CD4-positive, alpha-beta T cell (primary cell): Measurements from ENCODE around the gene RHNO1. TPM values are rescaled to one million over a fixed set of nuclear protein-coding genes. Genes with fewer than 3 reads are reported as not detected.

Experiments used
- ATAC-seq: fragments of 200-7000 bp; cut with Tn5 transposase; one replicate; pipeline ENCODE4 v1.10.0; 2022; ENCODE audit warnings: mild to moderate bottlenecking; ENCODE audit not compliant: poor library complexity
- CTCF ChIA-PET: fragments of 350-600 bp; sonication (Branson Sonifier 250); formaldehyde crosslinking; loops from one replicate; lab custom pipeline; 2021; ENCODE audit warnings: antibody characterized with exemption, inconsistent platforms; lab: Charles Lee
- POLR2A ChIA-PET: fragments of 350-600 bp; sonication (Branson Sonifier 250); formaldehyde crosslinking; loops from one replicate; lab custom pipeline; 2021; ENCODE audit warnings: antibody characterized with exemption, inconsistent platforms; lab: Charles Lee
- DNase-seq, 14 experiments: peaks; one replicate each; pipeline ENCODE4 v3.0.0-alpha.2; 2013 to 2020; ENCODE audit warnings: mixed read lengths in 2 of 14
- H3K27ac ChIP-seq, 2 donors: one replicate each; pipeline versions ENCODE4 v1.5.1 to v1.7.0; 2013; ENCODE audit warnings: low read length in 2 of 2, low read depth in 1 of 2, mild to moderate bottlenecking in 1 of 2
- H3K27me3 ChIP-seq, 2 experiments: 1 replicate in 1 of 2; 2 replicates in 1 of 2; pipeline versions ENCODE4 v1.6.1 to v1.7.0; 2013; ENCODE audit warnings: low read length in 2 of 2, control low read depth in 1 of 2, mild to moderate bottlenecking in 1 of 2, moderate library complexity in 1 of 2; ENCODE audit not compliant: insufficient read depth in 2 of 2, control insufficient read depth in 1 of 2
- H3K36me3 ChIP-seq: one replicate; pipeline ENCODE4 v1.6.1; 2013; ENCODE audit warnings: low read length, control low read depth; ENCODE audit not compliant: insufficient read depth
- H3K4me1 ChIP-seq: one replicate; pipeline ENCODE4 v1.6.1; 2013; ENCODE audit warnings: low read length, control low read depth; ENCODE audit not compliant: insufficient read depth
- H3K4me3 ChIP-seq: one replicate; pipeline ENCODE4 v1.5.1; 2013; ENCODE audit warnings: mild to moderate bottlenecking, low read length, moderate library complexity
- H3K9me3 ChIP-seq, 2 experiments: 1 replicate in 1 of 2; 2 replicates in 1 of 2; pipeline versions ENCODE4 v1.6.1 to v1.7.0; 2013; ENCODE audit warnings: low read length in 2 of 2, mild to moderate bottlenecking in 2 of 2, control low read depth in 1 of 2, moderate library complexity in 1 of 2; ENCODE audit not compliant: control insufficient read depth in 1 of 2, insufficient read depth in 1 of 2
- H3K27ac Mint-ChIP-seq: one replicate; pipeline ENCODE4 v1.8.0; 2020; ENCODE audit warnings: mixed read lengths
- H3K27me3 Mint-ChIP-seq: one replicate; pipeline ENCODE4 v1.8.0; 2021; ENCODE audit warnings: mixed read lengths
- H3K36me3 Mint-ChIP-seq: one replicate; pipeline ENCODE4 v1.8.0; 2021; ENCODE audit warnings: low read depth, mixed read lengths
- H3K4me1 Mint-ChIP-seq: one replicate; pipeline ENCODE4 v1.8.0; 2021; ENCODE audit warnings: low read depth, mixed read lengths
- H3K4me3 Mint-ChIP-seq: one replicate; pipeline ENCODE4 v1.8.0; 2020; ENCODE audit warnings: mild to moderate bottlenecking, mixed read lengths
- H3K9me3 Mint-ChIP-seq: one replicate; pipeline ENCODE4 v1.8.0; 2020; ENCODE audit warnings: mixed read lengths
- intact Hi-C, 2 experiments: fragments of 100-400 bp; cut with DNase I in 1 of 2; cut with micrococcal nuclease in 1 of 2; formaldehyde crosslinking; loops; one replicate each; pipeline versions ENCODE4 v1.15.1 to v1.9.0; 2023 to 2025; cut with DNase I, micrococcal nuclease
- total RNA-seq, 174 experiments: library from RNA in 2 of 174; stranded (reverse) in 2 of 174; gene quantifications; one replicate each; pipeline ENCODE4 v1.2.3 and lab custom pipeline; 2021 to 2026
- TF ChIP-seq, protein P1 (sequence below): fragments of 200-600 bp; IDR thresholded peaks from one replicate; pipeline ENCODE4 v1.8.0; 2022; ENCODE audit warnings: antibody characterized with exemption, mild to moderate bottlenecking

RHNO1 gene
- total RNA-seq, 2 experiments from 2014 or later, result 26.5 to 31.3 TPM

DNA sequence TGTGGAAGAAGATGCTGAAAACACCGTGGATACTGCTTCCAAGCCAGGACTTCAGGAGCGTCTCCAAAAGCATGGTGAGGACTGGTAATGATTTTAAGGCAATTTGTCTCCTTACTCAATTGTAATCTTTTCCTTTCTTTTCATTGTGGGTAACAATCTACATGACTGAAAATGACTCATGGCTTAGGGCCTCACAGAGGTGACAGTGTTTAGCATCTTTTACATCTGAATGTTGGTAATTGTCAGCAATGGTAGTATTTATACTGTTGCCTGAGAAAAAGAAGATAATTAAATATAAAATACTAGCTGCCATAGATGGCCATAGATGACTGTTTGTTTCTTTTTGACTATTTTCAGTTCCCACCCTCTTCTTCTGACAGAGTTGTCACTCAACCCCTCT, 45.3 kb downstream of the RHNO1 start:
- peaks cover 49% of the 10 kb centered on the region for H3K36me3 Mint-ChIP-seq
- no peaks in the 10 kb centered on the region for H3K9me3 Mint-ChIP-seq
- peaks cover 6% of the 10 kb centered on the region for H3K36me3 ChIP-seq
- no peak overlapping the region for H3K27ac Mint-ChIP-seq
- H3K27me3 ChIP-seq, result no peaks in the 10 kb centered on the region
- DNase-seq, result no peak
- H3K4me3 Mint-ChIP-seq, result no peak overlapping the region
- no peaks in the 10 kb centered on the region for H3K9me3 ChIP-seq
- no peak for ATAC-seq
- intact Hi-C loops, result no loop called here
- H3K4me1 ChIP-seq, result no peaks in the 10 kb centered on the region
- ChIA-PET POLR2A (no interaction called here), CTCF (no interaction called here)
- TF ChIP-seq, protein P1, sequence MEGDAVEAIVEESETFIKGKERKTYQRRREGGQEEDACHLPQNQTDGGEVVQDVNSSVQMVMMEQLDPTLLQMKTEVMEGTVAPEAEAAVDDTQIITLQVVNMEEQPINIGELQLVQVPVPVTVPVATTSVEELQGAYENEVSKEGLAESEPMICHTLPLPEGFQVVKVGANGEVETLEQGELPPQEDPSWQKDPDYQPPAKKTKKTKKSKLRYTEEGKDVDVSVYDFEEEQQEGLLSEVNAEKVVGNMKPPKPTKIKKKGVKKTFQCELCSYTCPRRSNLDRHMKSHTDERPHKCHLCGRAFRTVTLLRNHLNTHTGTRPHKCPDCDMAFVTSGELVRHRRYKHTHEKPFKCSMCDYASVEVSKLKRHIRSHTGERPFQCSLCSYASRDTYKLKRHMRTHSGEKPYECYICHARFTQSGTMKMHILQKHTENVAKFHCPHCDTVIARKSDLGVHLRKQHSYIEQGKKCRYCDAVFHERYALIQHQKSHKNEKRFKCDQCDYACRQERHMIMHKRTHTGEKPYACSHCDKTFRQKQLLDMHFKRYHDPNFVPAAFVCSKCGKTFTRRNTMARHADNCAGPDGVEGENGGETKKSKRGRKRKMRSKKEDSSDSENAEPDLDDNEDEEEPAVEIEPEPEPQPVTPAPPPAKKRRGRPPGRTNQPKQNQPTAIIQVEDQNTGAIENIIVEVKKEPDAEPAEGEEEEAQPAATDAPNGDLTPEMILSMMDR, result no peak
- H3K4me3 ChIP-seq, result no peak overlapping the region
- no peak overlapping the region for H3K27ac ChIP-seq
- H3K27me3 Mint-ChIP-seq, result no peaks in the 10 kb centered on the region
- H3K4me1 Mint-ChIP-seq, result no peaks in the 10 kb centered on the region

DNA sequence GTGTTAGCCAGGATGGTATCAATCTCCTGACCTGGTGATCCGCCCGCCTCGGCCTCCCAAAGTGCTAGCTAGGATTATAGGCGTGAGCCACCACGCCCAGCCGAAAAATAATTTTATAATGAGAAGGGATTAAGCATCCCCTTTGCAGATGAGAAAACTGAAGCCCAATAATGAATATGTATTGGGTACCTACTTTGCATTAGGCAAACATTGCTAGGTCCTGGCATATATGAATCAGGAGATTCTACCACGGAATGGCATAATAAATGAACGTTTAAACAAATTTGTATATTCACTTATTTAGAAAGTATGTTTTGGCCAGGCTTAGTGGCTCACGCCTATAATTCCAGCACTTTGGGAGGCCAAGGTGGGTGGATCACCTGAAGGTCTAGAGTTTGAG, 46.0 kb downstream of the RHNO1 start:
- no peaks in the 10 kb centered on the region for H3K4me1 ChIP-seq
- no peaks in the 10 kb centered on the region for H3K27me3 ChIP-seq
- Mint-ChIP-seq H3K36me3 (peaks cover 56% of the 10 kb centered on the region), H3K9me3 (no peaks in the 10 kb centered on the region), H3K27me3 (no peaks in the 10 kb centered on the region), H3K4me3 (no peak overlapping the region), H3K27ac (no peak overlapping the region), H3K4me1 (no peaks in the 10 kb centered on the region)
- POLR2A ChIA-PET, result no interaction called here
- no peak for ATAC-seq
- CTCF ChIA-PET, result no interaction called here
- peaks cover 6% of the 10 kb centered on the region for H3K36me3 ChIP-seq
- no peaks in the 10 kb centered on the region for H3K9me3 ChIP-seq
- no peak for DNase-seq
- TF ChIP-seq, protein P1, result no peak
- H3K4me3 ChIP-seq, result no peak overlapping the region
- H3K27ac ChIP-seq, result no peak overlapping the region
- intact Hi-C loops, result no loop called here

DNA sequence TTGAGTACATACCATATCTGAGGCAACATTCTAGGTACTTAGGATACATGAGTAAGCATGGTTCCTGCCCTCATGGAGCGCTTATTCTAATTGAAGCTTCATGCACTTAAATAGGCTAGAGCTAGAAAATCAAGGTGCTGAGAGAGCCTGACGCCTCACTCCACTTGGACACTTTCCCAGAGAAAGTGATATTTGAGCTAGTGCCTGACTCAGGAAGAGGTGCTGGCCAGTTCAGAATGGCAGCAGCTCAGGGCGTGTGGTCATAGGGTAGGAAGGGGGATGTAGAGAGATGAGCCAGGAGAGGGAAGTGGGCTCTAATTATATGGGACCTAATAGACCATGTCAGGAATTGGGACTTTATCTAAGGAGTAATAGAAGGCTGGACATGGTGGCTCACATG, 47.0 kb downstream of the RHNO1 start:
- TF ChIP-seq, protein P1, result no peak
- no peak overlapping the region for H3K27ac ChIP-seq
- H3K27me3 Mint-ChIP-seq, result no peaks in the 10 kb centered on the region
- no peaks in the 10 kb centered on the region for H3K4me1 ChIP-seq
- H3K36me3 Mint-ChIP-seq, result peaks cover 57% of the 10 kb centered on the region
- no peaks in the 10 kb centered on the region for H3K4me1 Mint-ChIP-seq
- H3K27ac Mint-ChIP-seq, result no peak overlapping the region
- ChIA-PET POLR2A (no interaction called here), CTCF (no interaction called here)
- DNase-seq (no peak), ATAC-seq (no peak)
- no peak overlapping the region for H3K4me3 Mint-ChIP-seq
- no peaks in the 10 kb centered on the region for H3K9me3 Mint-ChIP-seq
- H3K4me3 ChIP-seq, result no peak overlapping the region
- H3K27me3 ChIP-seq, result no peaks in the 10 kb centered on the region
- intact Hi-C loops, result no loop called here
- no peaks in the 10 kb centered on the region for H3K9me3 ChIP-seq
- H3K36me3 ChIP-seq, result peaks cover 6% of the 10 kb centered on the region
